SK-N-SH (cell line): Measurements from ENCODE around the gene DCAF8. TPM values are rescaled to one million over a fixed set of nuclear protein-coding genes. Genes with fewer than 3 reads are reported as not detected.

Experiments
- CTCF ChIA-PET: fragments of 300-600, 350-600 bp; formaldehyde crosslinking; extraction: SDS; loops from one replicate; lab custom pipeline; 2021; lab: Yijun Ruan, JAX
- POLR2A ChIA-PET: fragments of 350-600 bp; sonication (Branson Sonifier 250); formaldehyde crosslinking; extraction: SDS; loops from one replicate; lab custom pipeline; 2020; ENCODE audit warnings: antibody characterized with exemption, inconsistent platforms; lab: Yijun Ruan, JAX
- DNase-seq: peaks from one replicate; pipeline ENCODE4 v3.0.0; 2012
- H2AFZ ChIP-seq: fragments of 200-600 bp; sonication (generic); 2 replicates; pipeline ENCODE4 v1.8.1; 2016; ENCODE audit warnings: antibody characterized with exemption, mild to moderate bottlenecking, low read depth
- H3F3A ChIP-seq: fragments of 200-600 bp; sonication (generic); replicated peaks from 2 replicates; pipeline ENCODE3; 2016; ENCODE audit warnings: antibody characterized with exemption, mild to moderate bottlenecking; ENCODE audit not compliant: insufficient read depth
- H3K27ac ChIP-seq, 2 experiments: fragments of 200-500 bp in 1 of 2; fragments of 200-600 bp in 1 of 2; sonication (Bioruptor generic) in 1 of 2; sonication (generic), shearing (Covaris generic) in 1 of 2; 2 replicates each; pipeline versions ENCODE4 v1.5.1 to v1.6.1; 2014 to 2016; ENCODE audit warnings: low read depth in 2 of 2, inconsistent platforms in 1 of 2, low read length in 1 of 2, mild to moderate bottlenecking in 1 of 2, mixed read lengths in 1 of 2
- H3K27me3 ChIP-seq: fragments of 200-600 bp; sonication (generic), shearing (Covaris generic); 2 replicates; pipeline ENCODE4 v1.6.1; 2016; ENCODE audit warnings: mixed run types; ENCODE audit not compliant: insufficient read depth
- H3K36me3 ChIP-seq, 2 experiments: fragments of 200-500 bp in 1 of 2; fragments of 200-600 bp in 1 of 2; sonication (Bioruptor generic) in 1 of 2; sonication (generic) in 1 of 2; replicated peaks in 1 of 2; 2 replicates each; pipeline versions ENCODE3 to v1.5.1; 2014 to 2016; ENCODE audit warnings: low read length in 1 of 2, mild to moderate bottlenecking in 1 of 2; ENCODE audit not compliant: insufficient read depth in 2 of 2, control insufficient read depth in 1 of 2
- H3K4me1 ChIP-seq, 2 experiments: fragments of 200-500 bp in 1 of 2; fragments of 200-600 bp in 1 of 2; sonication (Bioruptor generic) in 1 of 2; sonication (generic), shearing (Covaris generic) in 1 of 2; 2 replicates each; pipeline versions ENCODE4 v1.5.1 to v1.6.1; 2014 to 2016; ENCODE audit warnings: low read depth in 1 of 2, low read length in 1 of 2, mixed run types in 1 of 2; ENCODE audit not compliant: insufficient read depth in 2 of 2, control insufficient read depth in 1 of 2
- H3K4me2 ChIP-seq: fragments of 200-600 bp; sonication (generic), shearing (Covaris generic); 2 replicates; pipeline ENCODE4 v1.6.1; 2017; ENCODE audit warnings: mixed run types
- H3K4me3 ChIP-seq, 2 experiments: fragments of 200-500 bp in 1 of 2; fragments of 200-600 bp in 1 of 2; sonication (Bioruptor generic) in 1 of 2; sonication (generic), shearing (Covaris generic) in 1 of 2; 2 replicates each; pipeline versions ENCODE4 v1.5.1 to v1.8.1; 2014 to 2016; ENCODE audit warnings: low read depth in 2 of 2, inconsistent platforms in 1 of 2, low read length in 1 of 2, mild to moderate bottlenecking in 1 of 2, mixed read lengths in 1 of 2, moderate library complexity in 1 of 2
- H3K79me2 ChIP-seq: fragments of 200-600 bp; sonication (generic); 2 replicates; pipeline ENCODE4 v1.8.1; 2017; ENCODE audit warnings: mild to moderate bottlenecking; ENCODE audit not compliant: insufficient read depth
- H3K9ac ChIP-seq: fragments of 200-600 bp; sonication (generic); 2 replicates; pipeline ENCODE4 v1.6.1; 2017; ENCODE audit warnings: mixed run types
- H3K9me2 ChIP-seq: fragments of 200-600 bp; sonication (generic); 2 replicates; pipeline ENCODE4 v1.6.1; 2017; ENCODE audit warnings: mixed run types
- H3K9me3 ChIP-seq: fragments of 200-600 bp; sonication (generic); 2 replicates; pipeline ENCODE4 v1.6.1; 2017; ENCODE audit warnings: mixed run types, mild to moderate bottlenecking, moderate library complexity
- H4K20me1 ChIP-seq: fragments of 200-600 bp; sonication (generic); 2 replicates; pipeline ENCODE4 v1.6.1; 2017; ENCODE audit warnings: mild to moderate bottlenecking, mixed run types; ENCODE audit not compliant: insufficient read depth
- CTCF ChIP-seq: fragments of 200-600 bp; sonication (generic); IDR thresholded peaks from 2 replicates; pipeline ENCODE4 v1.6.1; 2017; ENCODE audit warnings: antibody characterized with exemption, mild to moderate bottlenecking, moderate library complexity
- ELF1 ChIP-seq: IDR thresholded peaks from 2 replicates; pipeline ENCODE4 v1.4.0; 2012
- EP300 ChIP-seq, 2 experiments: IDR thresholded peaks; 2 replicates each; pipeline versions ENCODE4 v1.4.0 to v1.6.1; 2012; ENCODE audit warnings: borderline replicate concordance in 1 of 2, low read depth in 1 of 2, low read length in 1 of 2
- EZH2phosphoT487 ChIP-seq: fragments of 200-600 bp; sonication (generic); IDR thresholded peaks from 2 replicates; pipeline ENCODE4 v1.6.1; 2017; ENCODE audit warnings: low read depth, mixed run types, mild to moderate bottlenecking, antibody characterized with exemption, moderate library complexity, borderline replicate concordance
- FOSL2 ChIP-seq: IDR thresholded peaks from 2 replicates; pipeline ENCODE4 v1.4.0; 2012; ENCODE audit warnings: low read depth, mild to moderate bottlenecking, moderate library complexity, borderline replicate concordance
- FOXJ3 ChIP-seq: sonication (generic); formaldehyde crosslinking; IDR thresholded peaks from 2 replicates; pipeline ENCODE4 v1.5.1; 2020; ENCODE audit warnings: mild to moderate bottlenecking, missing genetic modification reagents
- FOXM1 ChIP-seq: IDR thresholded peaks from 2 replicates; pipeline ENCODE4 v1.4.0; 2012; ENCODE audit warnings: low read depth, mild to moderate bottlenecking
- GABPA ChIP-seq: IDR thresholded peaks from 2 replicates; pipeline ENCODE4 v1.4.0; 2012; ENCODE audit warnings: low read depth, mild to moderate bottlenecking
- GATA2 ChIP-seq: sonication (generic); formaldehyde crosslinking; IDR thresholded peaks from 2 replicates; pipeline ENCODE4 v1.5.0; 2020; ENCODE audit warnings: mild to moderate bottlenecking, missing genetic modification reagents
- JUND ChIP-seq: IDR thresholded peaks from 2 replicates; pipeline ENCODE4 v1.4.0; 2012
- MEF2A ChIP-seq: IDR thresholded peaks from 2 replicates; pipeline ENCODE4 v1.4.0; 2012; ENCODE audit warnings: low read depth, borderline replicate concordance
- NFIC ChIP-seq: IDR thresholded peaks from 2 replicates; pipeline ENCODE4 v1.4.0; 2012; ENCODE audit warnings: borderline replicate concordance
- NRF1 ChIP-seq: IDR thresholded peaks from 2 replicates; pipeline ENCODE4 v1.6.1; 2012; ENCODE audit warnings: low read depth, mild to moderate bottlenecking, low read length
- PBX3 ChIP-seq: IDR thresholded peaks from 2 replicates; pipeline ENCODE4; 2012
- RXRA ChIP-seq: IDR thresholded peaks from 2 replicates; pipeline ENCODE4 v1.4.0; 2012; ENCODE audit warnings: low read depth, mild to moderate bottlenecking, borderline replicate concordance
- TAF1 ChIP-seq: IDR thresholded peaks from 2 replicates; pipeline ENCODE4 v1.6.1; 2012; ENCODE audit warnings: low read depth, mild to moderate bottlenecking, low read length, moderate library complexity, borderline replicate concordance
- TCF12 ChIP-seq: IDR thresholded peaks from 2 replicates; pipeline ENCODE4 v1.4.0; 2012
- USF1 ChIP-seq: IDR thresholded peaks from 2 replicates; pipeline ENCODE4 v1.4.0; 2012; ENCODE audit warnings: low read depth, borderline replicate concordance
- YY1 ChIP-seq: IDR thresholded peaks from 2 replicates; pipeline ENCODE4 v1.4.0; 2012; ENCODE audit warnings: low read depth, mild to moderate bottlenecking
- polyA plus RNA-seq, 3 experiments: library from polyadenylated mRNA; depleted of rRNA; stranded (reverse); fragments of >200 nt; gene quantifications; 2 replicates each; pipeline ENCODE4 v1.2.3, GENCODE V29; 2012
- TF ChIP-seq, protein P1 (sequence below): IDR thresholded peaks from 2 replicates; pipeline ENCODE4 v1.4.0; 2012; ENCODE audit warnings: low read depth, borderline replicate concordance
- TF ChIP-seq, protein P2 (sequence below): fragments of 150-350 bp; IDR thresholded peaks from 2 replicates; pipeline ENCODE4 v1.6.1; 2017; ENCODE audit warnings: antibody characterized with exemption, low read length, low read depth, borderline replicate concordance

The DCAF8 gene
- polyA plus RNA-seq, 1 of the 3 experiments (the other 2 are of a cell fraction): 108 TPM

GRCh38 chr1:160193091-160193819, 69.1 kb downstream of the DCAF8 start (continued):
- TF ChIP-seq EP300 (IDR thresholded peaks at IDR 0.05; ENCODE audit: borderline replicate concordance in 1 of 2, low read depth in 1 of 2, low read length in 1 of 2): peak in 1 of 2 experiments; percentile 22; a peak in 1 of 4 replicates
- no peak for TF ChIP-seq FOSL2
- no peak for TF ChIP-seq ELF1
- no peak for TF ChIP-seq JUND
- TF ChIP-seq, protein P1, sequence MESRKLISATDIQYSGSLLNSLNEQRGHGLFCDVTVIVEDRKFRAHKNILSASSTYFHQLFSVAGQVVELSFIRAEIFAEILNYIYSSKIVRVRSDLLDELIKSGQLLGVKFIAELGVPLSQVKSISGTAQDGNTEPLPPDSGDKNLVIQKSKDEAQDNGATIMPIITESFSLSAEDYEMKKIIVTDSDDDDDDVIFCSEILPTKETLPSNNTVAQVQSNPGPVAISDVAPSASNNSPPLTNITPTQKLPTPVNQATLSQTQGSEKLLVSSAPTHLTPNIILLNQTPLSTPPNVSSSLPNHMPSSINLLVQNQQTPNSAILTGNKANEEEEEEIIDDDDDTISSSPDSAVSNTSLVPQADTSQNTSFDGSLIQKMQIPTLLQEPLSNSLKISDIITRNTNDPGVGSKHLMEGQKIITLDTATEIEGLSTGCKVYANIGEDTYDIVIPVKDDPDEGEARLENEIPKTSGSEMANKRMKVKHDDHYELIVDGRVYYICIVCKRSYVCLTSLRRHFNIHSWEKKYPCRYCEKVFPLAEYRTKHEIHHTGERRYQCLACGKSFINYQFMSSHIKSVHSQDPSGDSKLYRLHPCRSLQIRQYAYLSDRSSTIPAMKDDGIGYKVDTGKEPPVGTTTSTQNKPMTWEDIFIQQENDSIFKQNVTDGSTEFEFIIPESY: no peak
- 0 out of 2 replicates have a peak, but pooled peaks have one; percentile 6 for TF ChIP-seq NRF1
- TF ChIP-seq FOXM1: no peak
- no peak for TF ChIP-seq RXRA
- TF ChIP-seq GATA2 (CRISPR knock-in tag): no peak
- no peak for TF ChIP-seq USF1

GRCh38 chr1:160192234-160192633, 70.1 kb downstream of the DCAF8 start:
- Histone ChIP-seq H4K20me1 (no peaks in the 10 kb centered on the region), H3K9me3 (no peaks in the 10 kb centered on the region), H3K9me2 (no peaks in the 10 kb centered on the region), H3K4me1 (peaks cover 3 to 5% of the 10 kb centered on the region in 2 experiments; a peak in 2 of 4 replicates), H3K4me2 (no peak overlapping the region), H2AFZ (no peak overlapping the region), H3K27me3 (no peaks in the 10 kb centered on the region), H3F3A (no peaks in the 10 kb centered on the region), H3K79me2 (no peaks in the 10 kb centered on the region), H3K9ac (no peak overlapping the region), H3K27ac (no peak overlapping the region), H3K4me3 (no peak overlapping the region), H3K36me3 (no peaks in the 10 kb centered on the region)
- POLR2A ChIA-PET: no interaction called here
- no peak for DNase-seq
- CTCF ChIA-PET: interaction anchor here (1.0 to 7.5 kb wide), 16 partner anchors 9 to 107 kb away, joined by 3 to 293 read pairs (median 14); partner anchors contain the start of gene PEA15
- TF ChIP-seq YY1 (no peak), CTCF (no peak), NRF1 (no peak), GATA2 (CRISPR knock-in tag) (no peak), EZH2phosphoT487 (no peak), RXRA (no peak), PBX3 (no peak), USF1 (no peak), ELF1 (no peak), NFIC (no peak), GABPA (no peak), FOSL2 (no peak), FOXJ3 (CRISPR knock-in tag) (no peak), TCF12 (no peak), MEF2A (no peak), TAF1 (no peak)
- TF ChIP-seq, protein P2, sequence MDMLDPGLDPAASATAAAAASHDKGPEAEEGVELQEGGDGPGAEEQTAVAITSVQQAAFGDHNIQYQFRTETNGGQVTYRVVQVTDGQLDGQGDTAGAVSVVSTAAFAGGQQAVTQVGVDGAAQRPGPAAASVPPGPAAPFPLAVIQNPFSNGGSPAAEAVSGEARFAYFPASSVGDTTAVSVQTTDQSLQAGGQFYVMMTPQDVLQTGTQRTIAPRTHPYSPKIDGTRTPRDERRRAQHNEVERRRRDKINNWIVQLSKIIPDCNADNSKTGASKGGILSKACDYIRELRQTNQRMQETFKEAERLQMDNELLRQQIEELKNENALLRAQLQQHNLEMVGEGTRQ: no peak
- TF ChIP-seq, protein P1: no peak
